ENCODE measurements around the gene DHX8.

DNA sequence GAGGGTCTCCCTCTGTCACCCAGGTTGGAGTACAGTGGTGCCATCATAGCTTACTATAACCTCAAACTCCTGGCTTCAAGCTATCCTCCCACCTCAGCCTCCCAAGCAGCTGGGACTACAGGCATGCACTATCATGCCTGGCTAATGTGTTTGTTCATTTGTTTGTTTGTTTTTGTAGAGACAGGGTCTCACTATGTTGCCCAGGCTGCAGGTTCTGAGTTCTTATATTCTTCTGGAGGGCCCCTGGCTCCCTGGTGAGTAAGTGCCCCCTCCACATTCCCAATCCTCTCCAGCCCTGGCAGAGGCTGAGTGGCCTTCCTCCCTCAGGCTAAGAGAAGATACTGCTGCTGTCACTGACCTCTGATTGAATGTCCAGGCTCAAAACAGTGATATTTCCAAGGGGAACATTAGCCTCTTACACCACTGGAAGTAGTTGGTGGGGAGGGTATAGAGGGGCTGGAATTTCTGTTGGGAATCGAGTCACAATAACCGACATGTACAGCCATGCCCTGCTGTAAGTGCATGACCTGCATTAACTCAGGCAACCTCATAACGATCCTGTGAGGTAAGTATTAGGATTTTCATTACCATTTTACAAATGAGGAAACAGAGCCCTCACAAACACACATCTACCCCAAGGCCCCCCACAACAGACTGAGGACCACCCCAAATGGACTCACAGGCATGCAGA lies 65.1 kb downstream of the DHX8 start:
- TF ChIP-seq, protein P1, sequence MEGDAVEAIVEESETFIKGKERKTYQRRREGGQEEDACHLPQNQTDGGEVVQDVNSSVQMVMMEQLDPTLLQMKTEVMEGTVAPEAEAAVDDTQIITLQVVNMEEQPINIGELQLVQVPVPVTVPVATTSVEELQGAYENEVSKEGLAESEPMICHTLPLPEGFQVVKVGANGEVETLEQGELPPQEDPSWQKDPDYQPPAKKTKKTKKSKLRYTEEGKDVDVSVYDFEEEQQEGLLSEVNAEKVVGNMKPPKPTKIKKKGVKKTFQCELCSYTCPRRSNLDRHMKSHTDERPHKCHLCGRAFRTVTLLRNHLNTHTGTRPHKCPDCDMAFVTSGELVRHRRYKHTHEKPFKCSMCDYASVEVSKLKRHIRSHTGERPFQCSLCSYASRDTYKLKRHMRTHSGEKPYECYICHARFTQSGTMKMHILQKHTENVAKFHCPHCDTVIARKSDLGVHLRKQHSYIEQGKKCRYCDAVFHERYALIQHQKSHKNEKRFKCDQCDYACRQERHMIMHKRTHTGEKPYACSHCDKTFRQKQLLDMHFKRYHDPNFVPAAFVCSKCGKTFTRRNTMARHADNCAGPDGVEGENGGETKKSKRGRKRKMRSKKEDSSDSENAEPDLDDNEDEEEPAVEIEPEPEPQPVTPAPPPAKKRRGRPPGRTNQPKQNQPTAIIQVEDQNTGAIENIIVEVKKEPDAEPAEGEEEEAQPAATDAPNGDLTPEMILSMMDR (IDR thresholded peaks at IDR 0.05; ENCODE audit: low read depth, low read length, poor library complexity, severe bottlenecking), result no peak
- no peak for TF ChIP-seq EZH2phosphoT487 (IDR thresholded peaks at IDR 0.05; ENCODE audit: borderline replicate concordance, low read length)
